Right lobe of liver (tissue), 6 donors: ENCODE data around the gene DNMBP. TPM values are rescaled to one million over a fixed set of nuclear protein-coding genes. Genes with fewer than 3 reads are reported as not detected.

Experiments
- ATAC-seq, 4 donors: fragments of 200-7000 bp; cut with Tn5 transposase; one replicate each; pipeline ENCODE4 v1.9.1; 2020; ENCODE audit warnings: mild to moderate bottlenecking in 4 of 4, moderate library complexity in 4 of 4
- DNase-seq, 3 donors: peaks; one replicate each; pipeline ENCODE4 v3.0.0-alpha.2; 2020
- H3K27ac ChIP-seq, 3 donors: fragments of 200-600 bp; one replicate each; pipeline ENCODE4 v1.8.0; 2022
- H3K27me3 ChIP-seq, 2 donors: fragments of 200-600 bp; one replicate each; pipeline ENCODE4 v1.8.0; 2022
- H3K36me3 ChIP-seq, 4 donors: fragments of 200-600 bp; sonication (generic) in 1 of 4; one replicate each; pipeline versions ENCODE4 v1.5.1 to v1.8.0; 2017 to 2022; ENCODE audit warnings: control low read depth in 1 of 4
- H3K4me1 ChIP-seq, 4 donors: fragments of 200-600 bp; sonication (generic) in 1 of 4; one replicate each; pipeline versions ENCODE4 v1.5.1 to v1.8.0; 2017 to 2022; ENCODE audit warnings: control low read depth in 1 of 4
- H3K4me3 ChIP-seq, 3 donors: fragments of 200-600 bp; one replicate each; pipeline ENCODE4 v1.8.0; 2022
- H3K9me3 ChIP-seq, 4 donors: fragments of 200-600 bp; sonication (generic) in 1 of 4; one replicate each; pipeline versions ENCODE4 v1.5.1 to v1.8.0; 2017 to 2022; ENCODE audit warnings: control low read depth in 1 of 4
- CTCF ChIP-seq, 4 donors: fragments of 200-600 bp in 3 of 4; fragments of 450-650 bp in 1 of 4; IDR thresholded peaks; one replicate each; pipeline versions ENCODE4 v1.5.1 to v1.8.0; 2016 to 2022; ENCODE audit warnings: antibody characterized with exemption in 4 of 4, mild to moderate bottlenecking in 2 of 4
- POLR2A ChIP-seq: fragments of 450-650 bp; IDR thresholded peaks from one replicate; pipeline ENCODE4 v1.6.1; 2017; ENCODE audit warnings: antibody characterized with exemption, mild to moderate bottlenecking
- WGBS: methylation state at CpG from one replicate; pipeline ENCODE4 v1.1.6; 2018; ENCODE audit warnings: low coverage, low lambda C conversion rate; ENCODE audit not compliant: insufficient coverage; ENCODE audit errors: missing lambda C conversion rate; 5-methylcytosine and 5-hydroxymethylcytosine counted together
- intact Hi-C, 2 donors: fragments of 100-400 bp; cut with DNase I; formaldehyde crosslinking; loops; one replicate each; pipeline versions ENCODE4 v1.11.2 to v1.14.1; 2022
- total RNA-seq, 6 experiments: library from RNA; depleted of rRNA in 2 of 6; stranded (reverse); fragments of >200 nt in 2 of 6; fragmentation: NEBNext Ultra II Directional in 3 of 6; extraction: Animal tissue kit (Norgen Biotek cat#: 25700) in 3 of 6; gene quantifications; one replicate each; pipeline versions ENCODE4 v1.1.0 to v1.2.4, GENCODE V29; 2016 to 2023
- donor health status: DM: no; HTN: yes; CAD: no.
- donor health status: DM: no; HTN: no; CAD: no.
- donor health status: DM: no; HTN: no; CAD: no.
- donor health status: DM: no; HTN: yes; CAD: no.
- donor health status: DM: no; HTN: yes; CAD: no.

Gene DNMBP
- total RNA-seq, 6 experiments from 2014 or later: 7.9 to 12.7 (median 9.9) TPM

GRCh38 chr10:100022403-100022802 is 12.7 kb upstream of the DNMBP start:
- no peak overlapping the region for H3K4me3 ChIP-seq
- no peak overlapping the region for H3K27ac ChIP-seq
- no peaks in the 10 kb centered on the region for H3K36me3 ChIP-seq
- ATAC-seq: no peak
- WGBS: 55% methylated on average over 2 of the region's 2 CpGs
- H3K9me3 ChIP-seq: no peaks in the 10 kb centered on the region
- intact Hi-C loops: no loop called here
- H3K27me3 ChIP-seq: no peaks in the 10 kb centered on the region
- TF ChIP-seq POLR2A: no peak
- TF ChIP-seq CTCF (IDR thresholded peaks at IDR 0.05): no peak
- H3K4me1 ChIP-seq: no peaks in the 10 kb centered on the region
- DNase-seq: no peak

GRCh38 chr10:100021322-100021721 is 11.6 kb upstream of the DNMBP start:
- no peak overlapping the region for H3K4me3 ChIP-seq
- no peaks in the 10 kb centered on the region for H3K36me3 ChIP-seq
- DNase-seq: no peak
- H3K4me1 ChIP-seq: no peaks in the 10 kb centered on the region
- intact Hi-C loops: no loop called here
- TF ChIP-seq POLR2A (no peak), CTCF (IDR thresholded peaks at IDR 0.05) (no peak)
- H3K27ac ChIP-seq: no peak overlapping the region
- WGBS: 100% methylated on average over 1 of the region's 1 CpG
- no peaks in the 10 kb centered on the region for H3K27me3 ChIP-seq
- no peaks in the 10 kb centered on the region for H3K9me3 ChIP-seq
- ATAC-seq: no peak

GRCh38 chr10:100020886-100021253 is 11.1 kb upstream of the DNMBP start:
- no peak for TF ChIP-seq POLR2A
- no peak for TF ChIP-seq CTCF (IDR thresholded peaks at IDR 0.05)
- H3K4me3 ChIP-seq: no peak overlapping the region
- H3K4me1 ChIP-seq: no peaks in the 10 kb centered on the region
- WGBS: 41% methylated on average over 2 of the region's 11 CpGs
- ATAC-seq (no peak), DNase-seq (no peak)
- no peak overlapping the region for H3K27ac ChIP-seq
- H3K9me3 ChIP-seq: no peaks in the 10 kb centered on the region
- no peaks in the 10 kb centered on the region for H3K27me3 ChIP-seq
- intact Hi-C loops: no loop called here
- H3K36me3 ChIP-seq: no peaks in the 10 kb centered on the region

GRCh38 chr10:100020142-100020885 is 10.6 kb upstream of the DNMBP start:
- Histone ChIP-seq H3K27ac (no peak overlapping the region), H3K27me3 (no peaks in the 10 kb centered on the region), H3K36me3 (no peaks in the 10 kb centered on the region), H3K4me3 (no peak overlapping the region), H3K9me3 (no peaks in the 10 kb centered on the region), H3K4me1 (no peaks in the 10 kb centered on the region)
- WGBS: 54% methylated on average over 4 of the region's 5 CpGs
- ATAC-seq (peak in 2 of 4 donors; percentile 45 to 71), DNase-seq (no peak)
- TF ChIP-seq POLR2A: no peak
- intact Hi-C loops: no loop called here

GRCh38 chr10:100019787-100020141 is 10.0 kb upstream of the DNMBP start:
- no peaks in the 10 kb centered on the region for H3K27me3 ChIP-seq

More at GRCh38 chr10:100019787-100020141, 10.0 kb upstream of the DNMBP start:
- intact Hi-C loops: no loop called here
- Histone ChIP-seq H3K36me3 (no peaks in the 10 kb centered on the region), H3K27ac (no peak overlapping the region), H3K9me3 (no peaks in the 10 kb centered on the region), H3K4me3 (no peak overlapping the region), H3K4me1 (no peaks in the 10 kb centered on the region)
- 42% methylated on average over 2 of the region's 3 CpGs for WGBS
- no peak for TF ChIP-seq POLR2A
- no peak for TF ChIP-seq CTCF (IDR thresholded peaks at IDR 0.05)
- ATAC-seq (no peak), DNase-seq (no peak)
